ENCODE results near the gene ICAM1. TPM values are rescaled to one million over a fixed set of nuclear protein-coding genes. Genes with fewer than 3 reads are reported as not detected.
A peak's percentile ranks its signal among the peaks of the same experiment; 100 is the strongest.
"Not testable (repeated sequence)": the region's sequence is repeated elsewhere in the genome, so short reads cannot be mapped to it uniquely, and the experiment has no call there.

The ICAM1 gene
- total RNA-seq, 2 donors from 2014 or later = 21.0 to 21.9 TPM

DNA sequence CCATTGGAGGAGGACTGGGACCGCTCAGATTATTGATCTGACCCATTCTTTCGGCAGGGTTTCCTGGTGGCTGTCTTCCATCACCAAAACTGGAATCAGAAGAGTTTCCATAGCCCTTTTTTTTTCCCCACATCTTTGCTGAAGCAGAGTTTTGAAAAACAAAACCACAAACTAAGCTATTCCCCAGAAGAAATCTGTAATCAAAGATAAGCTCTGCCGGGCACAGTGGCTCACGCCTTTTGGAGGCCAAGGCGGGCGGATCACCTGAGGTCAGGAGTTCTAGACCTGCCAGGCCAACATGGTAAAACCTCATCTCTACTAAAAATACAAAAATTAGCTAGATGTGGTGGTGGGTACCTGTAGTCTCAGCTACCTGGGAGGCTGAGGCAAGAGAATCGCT is 4.2 kb upstream of the ICAM1 start:
- DNase-seq (ENCODE audit: low spot score) = no peak
- intact Hi-C loops (cut with DNase I) = no loop called here

DNA sequence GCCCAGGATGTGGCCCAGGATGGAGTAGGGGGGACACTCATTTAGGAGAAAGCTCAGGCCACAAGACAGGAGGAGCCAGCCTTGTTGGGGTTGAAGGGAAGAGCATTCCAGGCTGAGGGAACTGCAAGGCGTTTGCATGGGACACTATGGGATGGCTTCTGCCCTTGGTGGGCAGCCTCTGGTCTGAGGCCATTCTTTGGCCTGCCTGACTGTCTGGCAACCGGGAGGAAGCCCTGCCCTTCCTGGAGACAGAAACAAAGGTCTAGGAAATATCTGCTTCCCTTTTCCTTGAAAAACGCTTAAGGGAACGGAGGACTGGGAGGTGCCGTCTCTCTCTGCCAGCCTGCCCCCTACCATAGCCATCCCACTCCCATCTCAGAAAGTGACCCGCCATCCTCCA is 2.8 kb upstream of the ICAM1 start:
- intact Hi-C loops (cut with DNase I) = loop anchor here (2.0 kb wide), 2 partner anchors 121 to 123 kb away; no protein-coding TSS in a partner anchor
- DNase-seq (ENCODE audit: low spot score) = no peak

DNA sequence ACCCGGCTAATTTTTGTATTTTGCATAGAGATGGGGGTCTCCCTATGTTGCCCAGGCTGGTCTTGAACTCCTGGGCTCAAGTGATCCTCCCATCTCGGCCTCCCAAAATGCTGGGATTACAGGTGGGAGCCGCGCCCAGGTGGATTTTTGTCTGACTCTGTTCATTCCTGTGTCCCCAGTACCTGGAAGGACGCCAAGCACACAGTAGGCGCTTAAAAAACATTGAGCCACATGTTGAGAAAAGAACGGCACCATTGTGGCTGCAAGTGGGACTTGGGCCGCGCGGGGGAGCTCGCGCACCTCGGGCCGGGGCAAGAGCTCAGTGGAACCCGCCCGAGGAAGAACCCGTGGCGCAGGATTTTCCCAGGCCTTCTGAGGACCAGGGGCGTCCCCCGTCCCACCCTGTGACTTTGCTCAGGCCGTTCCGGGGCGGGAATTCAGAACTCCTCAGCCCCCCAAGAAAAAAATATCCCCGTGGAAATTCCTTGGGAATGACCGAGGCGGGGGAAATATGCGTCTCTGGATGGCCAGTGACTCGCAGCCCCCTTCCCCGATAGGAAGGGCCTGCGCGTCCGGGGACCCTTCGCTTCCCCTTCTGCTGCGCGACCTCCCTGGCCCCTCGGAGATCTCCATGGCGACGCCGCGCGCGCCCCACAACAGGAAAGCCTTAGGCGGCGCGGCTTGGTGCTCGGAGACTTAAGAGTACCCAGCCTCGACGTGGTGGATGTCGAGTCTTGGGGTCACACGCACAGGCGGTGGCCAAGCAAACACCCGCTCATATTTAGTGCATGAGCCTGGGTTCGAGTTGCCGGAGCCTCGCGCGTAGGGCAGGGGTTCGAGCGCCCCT is 1.4 kb upstream of the ICAM1 start:
- peak; percentile 97 for DNase-seq (ENCODE audit: low spot score)
- intact Hi-C loops (cut with DNase I) = loop anchor here (2.0 kb wide), 2 partner anchors 119 to 121 kb away; no protein-coding TSS in a partner anchor

DNA sequence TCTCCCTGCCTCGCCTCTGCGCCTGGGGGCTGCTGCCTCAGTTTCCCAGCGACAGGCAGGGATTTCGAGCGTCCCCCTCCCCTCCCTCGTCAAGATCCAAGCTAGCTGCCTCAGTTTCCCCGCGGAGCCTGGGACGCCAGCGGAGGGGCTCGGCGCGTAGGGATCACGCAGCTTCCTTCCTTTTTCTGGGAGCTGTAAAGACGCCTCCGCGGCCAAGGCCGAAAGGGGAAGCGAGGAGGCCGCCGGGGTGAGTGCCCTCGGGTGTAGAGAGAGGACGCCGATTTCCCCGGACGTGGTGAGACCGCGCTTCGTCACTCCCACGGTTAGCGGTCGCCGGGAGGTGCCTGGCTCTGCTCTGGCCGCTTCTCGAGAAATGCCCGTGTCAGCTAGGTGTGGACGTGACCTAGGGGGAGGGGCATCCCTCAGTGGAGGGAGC is 722 bp upstream of the ICAM1 start:
- peak; percentile 96 for DNase-seq (ENCODE audit: low spot score)
- intact Hi-C loops (cut with DNase I) = no loop called here

DNA sequence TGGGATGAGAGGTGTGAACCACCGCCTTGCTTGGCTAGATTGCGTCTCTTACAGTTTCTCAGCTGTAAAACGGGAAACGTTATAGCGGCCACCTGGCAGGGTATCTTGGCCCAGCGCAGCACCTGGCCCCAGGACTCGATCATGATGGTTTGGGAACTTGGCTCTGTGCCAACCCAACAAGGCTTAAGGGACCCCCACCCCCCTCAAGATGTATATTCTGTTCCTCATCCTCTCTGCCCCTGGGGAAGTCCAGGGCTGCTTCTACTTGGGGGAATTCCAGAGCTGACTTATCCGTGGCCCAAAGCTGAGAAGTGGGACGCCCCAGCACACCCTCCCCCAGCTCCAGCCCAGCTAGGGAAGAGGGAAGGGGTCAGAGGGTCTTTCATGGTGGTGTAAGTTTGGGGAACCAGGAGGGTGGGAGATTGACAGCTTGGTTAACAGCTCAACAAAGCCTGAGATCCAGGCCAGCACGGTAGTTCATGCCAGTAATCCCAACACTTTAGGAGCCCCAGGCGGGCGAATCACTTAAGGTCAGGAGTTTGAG is 695 bp downstream of the ICAM1 start:
- intact Hi-C loops (cut with DNase I) = no loop called here
- no peak for DNase-seq (ENCODE audit: low spot score)

DNA sequence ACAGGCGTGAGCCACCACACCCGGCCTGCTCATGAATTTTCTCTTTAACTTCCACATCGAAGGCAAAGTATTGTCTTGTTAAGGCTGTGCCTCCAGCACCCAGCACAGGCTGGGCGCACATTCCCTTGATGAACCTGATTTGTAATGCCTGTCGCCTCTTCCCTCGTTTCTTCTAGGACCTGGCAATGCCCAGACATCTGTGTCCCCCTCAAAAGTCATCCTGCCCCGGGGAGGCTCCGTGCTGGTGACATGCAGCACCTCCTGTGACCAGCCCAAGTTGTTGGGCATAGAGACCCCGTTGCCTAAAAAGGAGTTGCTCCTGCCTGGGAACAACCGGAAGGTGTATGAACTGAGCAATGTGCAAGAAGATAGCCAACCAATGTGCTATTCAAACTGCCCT is 3.7 kb downstream of the ICAM1 start:
- DNase-seq (ENCODE audit: low spot score) = no peak
- intact Hi-C loops (cut with DNase I) = no loop called here

DNA sequence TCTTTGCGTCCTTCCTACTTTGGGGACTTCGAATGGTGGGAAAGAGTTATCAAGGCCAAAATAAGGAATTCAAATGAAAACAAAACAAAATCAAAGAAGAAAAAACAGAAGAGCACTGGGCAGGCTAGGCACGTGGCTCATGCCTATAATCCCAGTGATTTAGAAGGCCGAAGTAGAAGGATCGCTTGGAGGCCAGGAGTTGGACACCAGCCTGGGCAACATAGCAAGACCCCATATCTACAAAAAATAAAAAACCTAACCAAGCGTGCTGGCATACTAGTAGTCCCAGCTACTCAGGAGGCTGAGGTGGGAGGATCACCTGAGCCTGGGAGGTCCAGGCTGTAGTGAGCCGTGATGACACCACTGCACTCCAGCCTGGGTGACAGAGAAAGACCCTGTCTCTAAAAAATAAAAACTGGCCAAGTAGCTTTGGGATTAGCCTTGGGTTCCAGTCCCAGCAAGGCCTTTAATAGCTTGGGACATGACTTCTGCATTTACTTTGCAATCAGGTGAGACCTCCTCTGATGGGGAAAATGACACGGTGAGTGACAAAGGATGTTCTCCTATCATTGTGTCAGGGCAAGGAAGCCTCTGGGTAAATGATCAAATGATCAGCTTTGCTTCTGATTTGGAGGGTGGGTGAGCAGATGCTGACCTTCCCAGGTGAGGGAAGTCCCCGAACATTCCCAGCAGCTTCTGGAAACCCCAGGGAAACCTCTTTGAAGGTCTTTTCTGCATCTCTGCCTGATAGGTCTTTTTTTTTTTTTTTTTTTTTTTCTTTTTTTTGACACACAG is 7.1 kb downstream of the ICAM1 start:
- intact Hi-C loops (cut with DNase I) = loop anchor here in 1 of 2 donors (2.0 kb wide), 1 partner anchor 107 kb away; no protein-coding TSS in a partner anchor
- no peak for DNase-seq (ENCODE audit: low spot score)

DNA sequence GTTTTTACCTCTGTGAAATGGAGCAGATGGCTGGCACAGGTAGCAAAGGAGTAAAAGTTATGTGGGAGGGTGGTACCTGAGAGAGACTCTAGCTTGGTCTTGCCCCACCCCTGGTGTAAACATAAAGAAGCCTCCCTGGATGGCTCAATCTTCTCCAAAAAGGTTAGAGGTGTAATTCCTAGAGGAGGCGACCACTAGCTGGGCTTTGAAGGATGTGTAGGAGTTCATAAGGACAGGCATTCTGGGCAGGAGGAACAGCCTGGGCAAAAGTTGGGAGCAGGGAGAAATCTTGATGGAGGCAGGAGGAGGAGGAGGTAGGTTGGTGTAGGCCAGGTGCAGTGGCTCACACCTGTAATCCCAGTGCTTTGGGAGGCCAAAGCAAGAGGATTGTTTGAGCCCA is 8.0 kb downstream of the ICAM1 start:
- no peak for DNase-seq (ENCODE audit: low spot score)
- intact Hi-C loops (cut with DNase I) = no loop called here

DNA sequence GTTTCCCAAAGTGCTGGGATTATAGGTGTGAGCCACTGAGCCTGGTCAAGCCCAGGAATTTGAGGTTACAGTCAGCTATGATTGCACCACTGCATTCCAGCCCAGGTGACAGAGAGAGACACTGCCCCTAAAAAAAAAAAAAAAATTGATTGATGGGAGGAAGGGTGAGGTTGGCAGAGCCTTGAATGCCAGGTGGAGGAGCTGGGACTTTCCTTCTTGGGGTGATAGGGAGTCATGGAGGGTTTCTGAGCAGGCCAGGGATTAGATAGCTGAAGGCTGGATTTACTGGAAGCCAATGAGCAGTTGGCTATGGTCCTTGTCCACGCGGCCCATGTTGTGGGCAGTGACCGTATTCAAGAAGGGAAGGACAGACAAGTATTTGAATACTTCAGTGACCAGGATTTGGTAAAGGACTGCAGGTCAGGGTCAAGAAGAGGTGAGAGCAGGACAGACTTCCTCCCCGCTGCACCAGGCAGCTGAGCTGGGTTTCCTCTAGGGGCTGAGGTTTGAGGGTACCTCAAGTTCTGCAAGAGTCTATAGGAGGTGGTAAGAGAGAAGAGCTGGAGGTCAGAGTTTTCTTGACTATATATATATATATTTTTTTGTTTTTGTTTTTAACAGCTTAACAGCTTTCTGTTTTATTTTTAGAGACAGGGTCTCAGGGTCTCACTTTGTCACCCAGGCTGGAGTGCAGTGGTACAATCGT is 9.0 kb downstream of the ICAM1 start:
- no peak for DNase-seq (ENCODE audit: low spot score)
- intact Hi-C loops (cut with DNase I) = no loop called here

DNA sequence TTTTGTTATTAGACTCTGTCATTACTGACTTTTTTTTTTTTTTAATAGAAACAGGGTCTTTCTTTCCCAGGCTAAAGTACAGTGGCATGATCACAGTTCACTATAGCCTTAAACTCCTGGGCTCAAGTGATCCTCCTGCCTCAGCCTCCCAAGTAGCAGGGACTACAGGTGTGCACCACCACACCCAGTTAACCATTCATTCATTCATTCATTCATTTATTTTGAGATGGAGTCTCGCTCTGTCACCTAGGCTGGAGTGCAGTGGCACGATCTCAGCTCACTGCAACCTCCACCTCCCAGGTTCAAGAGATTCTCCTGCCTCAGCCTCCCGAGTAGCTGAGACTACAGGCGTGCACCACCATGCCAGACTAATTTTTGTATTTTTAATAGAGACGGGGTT is 11.1 kb downstream of the ICAM1 start:
- intact Hi-C loops (cut with DNase I); DNase-seq (ENCODE audit: low spot score): not testable (repeated sequence)

DNA sequence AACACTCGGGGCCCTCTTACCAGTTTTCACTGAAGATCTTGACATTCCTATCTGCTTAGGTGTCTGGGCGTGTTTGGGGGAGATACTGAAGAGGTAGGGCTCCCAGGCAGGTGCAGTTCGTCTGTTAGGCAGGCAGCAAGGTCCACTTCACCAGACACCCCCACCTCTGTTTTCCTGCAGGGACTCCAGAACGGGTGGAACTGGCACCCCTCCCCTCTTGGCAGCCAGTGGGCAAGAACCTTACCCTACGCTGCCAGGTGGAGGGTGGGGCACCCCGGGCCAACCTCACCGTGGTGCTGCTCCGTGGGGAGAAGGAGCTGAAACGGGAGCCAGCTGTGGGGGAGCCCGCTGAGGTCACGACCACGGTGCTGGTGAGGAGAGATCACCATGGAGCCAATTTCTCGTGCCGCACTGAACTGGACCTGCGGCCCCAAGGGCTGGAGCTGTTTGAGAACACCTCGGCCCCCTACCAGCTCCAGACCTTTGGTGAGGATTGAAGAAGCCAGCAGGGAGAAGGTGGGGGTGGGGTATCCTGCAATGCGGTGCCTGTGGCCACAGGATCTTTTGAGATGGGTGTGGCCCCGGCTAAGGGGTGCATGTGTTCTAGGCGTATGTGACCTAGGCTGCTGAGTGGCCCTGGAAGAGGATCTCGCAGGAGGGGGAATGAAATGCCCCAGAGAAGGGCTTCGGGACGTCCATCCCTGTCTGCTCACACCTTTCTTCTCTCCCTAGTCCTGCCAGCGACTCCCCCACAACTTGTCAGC is 12.6 kb downstream of the ICAM1 start:
- DNase-seq (ENCODE audit: low spot score) = no peak
- intact Hi-C loops (cut with DNase I) = no loop called here

DNA sequence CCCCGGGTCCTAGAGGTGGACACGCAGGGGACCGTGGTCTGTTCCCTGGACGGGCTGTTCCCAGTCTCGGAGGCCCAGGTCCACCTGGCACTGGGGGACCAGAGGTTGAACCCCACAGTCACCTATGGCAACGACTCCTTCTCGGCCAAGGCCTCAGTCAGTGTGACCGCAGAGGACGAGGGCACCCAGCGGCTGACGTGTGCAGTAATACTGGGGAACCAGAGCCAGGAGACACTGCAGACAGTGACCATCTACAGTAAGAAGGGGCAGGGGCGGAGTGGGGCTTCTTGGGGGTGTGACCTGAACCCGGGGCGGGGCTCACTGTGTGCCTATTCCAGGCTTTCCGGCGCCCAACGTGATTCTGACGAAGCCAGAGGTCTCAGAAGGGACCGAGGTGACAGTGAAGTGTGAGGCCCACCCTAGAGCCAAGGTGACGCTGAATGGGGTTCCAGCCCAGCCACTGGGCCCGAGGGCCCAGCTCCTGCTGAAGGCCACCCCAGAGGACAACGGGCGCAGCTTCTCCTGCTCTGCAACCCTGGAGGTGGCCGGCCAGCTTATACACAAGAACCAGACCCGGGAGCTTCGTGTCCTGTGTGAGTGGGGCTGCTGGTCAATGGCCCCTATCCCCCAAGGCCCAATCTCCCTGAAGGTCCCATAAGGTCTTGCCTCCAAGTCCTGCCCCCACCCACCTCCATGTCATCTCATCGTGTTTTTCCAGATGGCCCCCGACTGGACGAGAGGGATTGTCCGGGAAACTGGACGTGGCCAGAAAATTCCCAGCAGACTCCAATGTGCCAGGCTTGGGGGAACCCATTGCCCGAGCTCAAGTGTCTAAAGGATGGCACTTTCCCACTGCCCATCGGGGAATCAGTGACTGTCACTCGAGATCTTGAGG is 13.4 kb downstream of the ICAM1 start:
- intact Hi-C loops (cut with DNase I) = no loop called here
- DNase-seq (ENCODE audit: low spot score) = no peak

DNA sequence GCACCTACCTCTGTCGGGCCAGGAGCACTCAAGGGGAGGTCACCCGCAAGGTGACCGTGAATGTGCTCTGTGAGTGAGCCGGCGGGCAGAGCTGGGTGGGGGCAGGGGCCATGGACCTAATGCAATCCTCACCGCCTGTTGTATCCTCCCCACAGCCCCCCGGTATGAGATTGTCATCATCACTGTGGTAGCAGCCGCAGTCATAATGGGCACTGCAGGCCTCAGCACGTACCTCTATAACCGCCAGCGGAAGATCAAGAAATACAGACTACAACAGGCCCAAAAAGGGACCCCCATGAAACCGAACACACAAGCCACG is 14.0 kb downstream of the ICAM1 start:
- intact Hi-C loops (cut with DNase I) = no loop called here
- no peak for DNase-seq (ENCODE audit: low spot score)

DNA sequence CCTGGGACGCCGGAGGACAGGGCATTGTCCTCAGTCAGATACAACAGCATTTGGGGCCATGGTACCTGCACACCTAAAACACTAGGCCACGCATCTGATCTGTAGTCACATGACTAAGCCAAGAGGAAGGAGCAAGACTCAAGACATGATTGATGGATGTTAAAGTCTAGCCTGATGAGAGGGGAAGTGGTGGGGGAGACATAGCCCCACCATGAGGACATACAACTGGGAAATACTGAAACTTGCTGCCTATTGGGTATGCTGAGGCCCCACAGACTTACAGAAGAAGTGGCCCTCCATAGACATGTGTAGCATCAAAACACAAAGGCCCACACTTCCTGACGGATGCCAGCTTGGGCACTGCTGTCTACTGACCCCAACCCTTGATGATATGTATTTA is 14.5 kb downstream of the ICAM1 start:
- no peak for DNase-seq (ENCODE audit: low spot score)
- intact Hi-C loops (cut with DNase I) = no loop called here

DNA sequence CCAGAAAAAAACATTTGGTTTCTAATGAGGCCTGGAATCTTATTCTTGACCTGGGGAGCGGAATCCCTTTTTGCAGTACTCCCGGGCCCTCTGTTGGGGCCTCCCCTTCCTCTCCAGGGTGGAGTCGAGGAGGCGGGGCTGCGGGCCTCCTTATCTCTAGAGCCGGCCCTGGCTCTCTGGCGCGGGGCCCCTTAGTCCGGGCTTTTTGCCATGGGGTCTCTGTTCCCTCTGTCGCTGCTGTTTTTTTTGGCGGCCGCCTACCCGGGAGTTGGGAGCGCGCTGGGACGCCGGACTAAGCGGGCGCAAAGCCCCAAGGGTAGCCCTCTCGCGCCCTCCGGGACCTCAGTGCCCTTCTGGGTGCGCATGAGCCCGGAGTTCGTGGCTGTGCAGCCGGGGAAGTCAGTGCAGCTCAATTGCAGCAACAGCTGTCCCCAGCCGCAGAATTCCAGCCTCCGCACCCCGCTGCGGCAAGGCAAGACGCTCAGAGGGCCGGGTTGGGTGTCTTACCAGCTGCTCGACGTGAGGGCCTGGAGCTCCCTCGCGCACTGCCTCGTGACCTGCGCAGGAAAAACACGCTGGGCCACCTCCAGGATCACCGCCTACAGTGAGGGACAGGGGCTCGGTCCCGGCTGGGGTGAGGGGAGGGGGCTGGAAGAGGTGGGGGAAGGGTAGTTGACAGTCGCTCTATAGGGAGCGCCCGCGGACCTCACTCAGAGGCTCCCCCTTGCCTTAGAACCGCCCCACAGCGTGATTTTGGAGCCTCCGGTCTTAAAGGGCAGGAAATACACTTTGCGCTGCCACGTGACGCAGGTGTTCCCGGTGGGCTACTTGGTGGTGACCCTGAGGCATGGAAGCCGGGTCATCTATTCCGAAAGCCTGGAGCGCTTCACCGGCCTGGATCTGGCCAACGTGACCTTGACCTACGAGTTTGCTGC is 16.1 kb downstream of the ICAM1 start, which contains the start of gene ICAM4:
Gene ICAM4, plus strand, starts transcription at position 153 of the 935 bp plus-strand sequence. Its CDS starts 58 bp downstream, at position 211.
- peak; percentile 90 for DNase-seq (ENCODE audit: low spot score)

DNA sequence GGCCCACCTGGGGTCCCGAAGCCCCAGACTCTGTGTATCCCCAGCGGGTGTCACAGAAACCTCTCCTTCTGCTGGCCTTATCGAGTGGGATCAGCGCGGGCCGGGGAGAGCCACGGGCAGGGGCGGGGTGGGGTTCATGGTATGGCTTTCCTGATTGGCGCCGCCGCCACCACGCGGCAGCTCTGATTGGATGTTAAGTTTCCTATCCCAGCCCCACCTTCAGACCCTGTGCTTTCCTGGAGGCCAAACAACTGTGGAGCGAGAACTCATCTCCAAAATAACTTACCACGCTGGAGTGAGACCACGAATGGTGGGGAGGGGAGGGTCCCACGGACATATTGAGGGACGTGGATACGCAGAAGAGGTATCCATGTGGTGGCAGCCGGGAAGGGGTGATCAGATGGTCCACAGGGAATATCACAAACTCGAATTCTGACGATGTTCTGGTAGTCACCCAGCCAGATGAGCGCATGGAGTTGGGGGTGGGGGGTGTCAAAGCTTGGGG is 17.8 kb downstream of the ICAM1 start:
- intact Hi-C loops (cut with DNase I) = no loop called here
- DNase-seq (ENCODE audit: low spot score) = peak; percentile 76

More for the DNA sequence above, 16.1 kb downstream of the ICAM1 start, which contains the start of gene ICAM4:
- intact Hi-C loops (cut with DNase I) = no loop called here

Data from posterior vena cava (tissue), 2 donors.